HCT116 (cell line): ENCODE data around the gene CNN2. TPM values are rescaled to one million over a fixed set of nuclear protein-coding genes. Genes with fewer than 3 reads are reported as not detected.

ENCODE experiments used
- ATAC-seq: fragments of 200-7000 bp; cut with Tn5 transposase; 2 replicates; pipeline ENCODE4 v1.9.1; 2020; ENCODE audit warnings: mild to moderate bottlenecking, moderate library complexity
- BruUV-seq: library from RNA; stranded (reverse); fragments of 400-500 nt; replicated peaks from 2 replicates; lab custom pipeline; 2021; lab: Mats Ljungman, UMichigan
- CTCF ChIA-PET: fragments of 300-600 bp; sonication (Branson Sonifier 250); formaldehyde crosslinking; loops from one replicate; lab custom pipeline; 2021; ENCODE audit warnings: antibody characterized with exemption; lab: Charles Lee
- POLR2A ChIA-PET: fragments of 300-600, 350-600 bp; sonication (Branson Sonifier 250); formaldehyde crosslinking; loops from one replicate; lab custom pipeline; 2021; ENCODE audit warnings: antibody characterized with exemption; lab: Charles Lee
- RAD21 ChIA-PET, 2 experiments: fragments of 300-600 bp; sonication (Branson Sonifier 250); formaldehyde crosslinking; loops; one replicate each; lab custom pipeline; 2023; ENCODE audit warnings: low total read pairs in 2 of 2; ENCODE audit not compliant: uncharacterized antibody in 2 of 2, unreplicated experiment in 2 of 2, low non-redundant PET in 1 of 2; lab: Charles Lee
- DNase-seq: peaks from one replicate; pipeline ENCODE4 v3.0.0-alpha.2; 2010; ENCODE audit warnings: low read depth, low spot score
- H2AFZ ChIP-seq: fragments of 200-600 bp; shearing (Covaris generic), sonication (generic); 2 replicates; pipeline ENCODE4 v1.6.1; 2017; ENCODE audit warnings: low read depth, mixed run types, mixed read lengths, antibody characterized with exemption, low read length; ENCODE audit not compliant: poor library complexity, severe bottlenecking
- H3K27ac ChIP-seq: 2 replicates; pipeline ENCODE4 v1.5.1; 2012; ENCODE audit warnings: low read depth, low read length
- H3K27me3 ChIP-seq: fragments of 200-600 bp; sonication (generic); 2 replicates; pipeline ENCODE4 v1.6.1; 2016; ENCODE audit warnings: mixed run types, low read length, mixed read lengths; ENCODE audit not compliant: insufficient read depth
- H3K36me3 ChIP-seq, 2 experiments: fragments of 200-500 bp in 1 of 2; fragments of 200-600 bp in 1 of 2; sonication (Bioruptor generic) in 1 of 2; sonication (generic) in 1 of 2; 2 replicates each; pipeline versions ENCODE4 v1.5.1 to v1.6.1; 2014 to 2016; ENCODE audit warnings: low read length in 2 of 2, inconsistent platforms in 1 of 2, mixed read lengths in 1 of 2, mixed run types in 1 of 2; ENCODE audit not compliant: insufficient read depth in 2 of 2, control insufficient read depth in 1 of 2
- H3K4me1 ChIP-seq, 2 experiments: fragments of 200-600 bp in 1 of 2; sonication (generic) in 1 of 2; 2 replicates each; pipeline versions ENCODE4 v1.5.1 to v1.6.1; 2012 to 2017; ENCODE audit warnings: low read length in 2 of 2, inconsistent platforms in 1 of 2, mild to moderate bottlenecking in 1 of 2, mixed read lengths in 1 of 2, mixed run types in 1 of 2, moderate library complexity in 1 of 2; ENCODE audit not compliant: insufficient read depth in 2 of 2, control insufficient read depth in 1 of 2
- H3K4me2 ChIP-seq: fragments of 200-600 bp; sonication (generic); 2 replicates; pipeline ENCODE4 v1.6.1; 2017; ENCODE audit warnings: mixed run types, low read length, mixed read lengths
- H3K4me3 ChIP-seq, 2 experiments: fragments of 200-600 bp in 1 of 2; sonication (generic) in 1 of 2; replicated peaks in 1 of 2; 2 replicates each; pipeline ENCODE4 v1.5.1; 2011 to 2016; ENCODE audit warnings: low read length in 2 of 2, control low read depth in 1 of 2, low read depth in 1 of 2, mild to moderate bottlenecking in 1 of 2, mixed read lengths in 1 of 2, mixed run types in 1 of 2
- H3K79me2 ChIP-seq: fragments of 200-600 bp; sonication (generic); 2 replicates; pipeline ENCODE4 v1.6.1; 2017; ENCODE audit warnings: mild to moderate bottlenecking, mixed run types, low read length, moderate library complexity, mixed read lengths; ENCODE audit not compliant: insufficient read depth
- H3K9ac ChIP-seq: fragments of 200-600 bp; sonication (generic); 2 replicates; pipeline ENCODE4 v1.6.1; 2016; ENCODE audit warnings: low read length, mixed read lengths
- H3K9me2 ChIP-seq: fragments of 200-600 bp; sonication (generic), shearing (Covaris generic); 2 replicates; pipeline ENCODE4 v1.6.1; 2017; ENCODE audit warnings: mixed run types, mild to moderate bottlenecking, moderate library complexity; ENCODE audit not compliant: insufficient read depth
- H3K9me3 ChIP-seq, 2 experiments: fragments of 200-500 bp in 1 of 2; fragments of 200-600 bp in 1 of 2; sonication (Bioruptor generic) in 1 of 2; sonication (generic) in 1 of 2; 2 replicates each; pipeline ENCODE4 v1.6.1; 2014 to 2017; ENCODE audit warnings: low read length in 2 of 2, mixed read lengths in 2 of 2, inconsistent platforms in 1 of 2, low read depth in 1 of 2, mild to moderate bottlenecking in 1 of 2, mixed run types in 1 of 2, moderate library complexity in 1 of 2; ENCODE audit not compliant: control insufficient read depth in 1 of 2, insufficient read depth in 1 of 2
- H4K20me1 ChIP-seq: fragments of 200-600 bp; sonication (generic), shearing (Covaris generic); 2 replicates; pipeline ENCODE4 v1.6.1; 2017; ENCODE audit warnings: mixed run types, mild to moderate bottlenecking, moderate library complexity; ENCODE audit not compliant: insufficient read depth
- CBX3 ChIP-seq: IDR thresholded peaks from 2 replicates; pipeline ENCODE4 v1.6.1; 2012; ENCODE audit warnings: low read depth
- CEBPB ChIP-seq: IDR thresholded peaks from 2 replicates; pipeline ENCODE4 v1.6.1; 2012; ENCODE audit warnings: low read depth
- EGR1 ChIP-seq: IDR thresholded peaks from 2 replicates; pipeline ENCODE4 v1.6.1; 2012; ENCODE audit warnings: low read depth
- EZH2 ChIP-seq: fragments of 200-600 bp; sonication (generic); IDR thresholded peaks from 2 replicates; pipeline ENCODE4 v1.6.1; 2017; ENCODE audit warnings: antibody characterized with exemption, mixed run types
- FOSL1 ChIP-seq: IDR thresholded peaks from 2 replicates; pipeline ENCODE4 v1.6.1; 2012; ENCODE audit warnings: low read depth
- JUND ChIP-seq: IDR thresholded peaks from 2 replicates; pipeline ENCODE4 v1.6.1; 2012
- RAD21 ChIP-seq: IDR thresholded peaks from 2 replicates; pipeline ENCODE4 v1.6.1; 2012; ENCODE audit warnings: low read depth, mild to moderate bottlenecking
- SIN3A ChIP-seq: IDR thresholded peaks from 2 replicates; pipeline ENCODE4 v1.6.1; 2012; ENCODE audit warnings: low read depth
- SP1 ChIP-seq: IDR thresholded peaks from 2 replicates; pipeline ENCODE4 v1.6.1; 2012; ENCODE audit warnings: low read depth
- SRF ChIP-seq: IDR thresholded peaks from 2 replicates; pipeline ENCODE4 v1.6.1; 2012; ENCODE audit warnings: low read depth
- TCF7L2 ChIP-seq: IDR thresholded peaks from 2 replicates; pipeline ENCODE4 v1.7.0; 2011; ENCODE audit warnings: borderline replicate concordance, inconsistent platforms; ENCODE audit not compliant: insufficient read depth, insufficient read length; ENCODE audit errors: extremely low read depth
- YY1 ChIP-seq: IDR thresholded peaks from 2 replicates; pipeline ENCODE4 v1.6.1; 2011; ENCODE audit warnings: low read length, low read depth, moderate library complexity, mild to moderate bottlenecking; ENCODE audit not compliant: insufficient replicate concordance; ENCODE audit errors: extremely low read depth
- ZFX ChIP-seq: fragments of 450-650 bp; IDR thresholded peaks from 2 replicates; pipeline ENCODE4 v1.6.1; 2017
- ZNF274 ChIP-seq: fragments of 200-500 bp; sonication (Bioruptor generic); IDR thresholded peaks from 2 replicates; pipeline ENCODE4 v1.6.1; 2014; ENCODE audit warnings: mild to moderate bottlenecking, low read depth, low read length, inconsistent platforms
- intact Hi-C: fragments of 100-400 bp; cut with micrococcal nuclease; formaldehyde crosslinking; loops from 2 replicates; pipeline ENCODE4 v1.10.0; 2022
- total RNA-seq: library from RNA; stranded (reverse); gene quantifications from one replicate; pipeline ENCODE4 v1.2.1, GENCODE V29; 2021; ENCODE audit not compliant: unreplicated experiment
- TF ChIP-seq, protein P1 (sequence below): IDR thresholded peaks from 2 replicates; pipeline ENCODE4 v1.6.1; 2012; ENCODE audit warnings: low read depth
- TF ChIP-seq, protein P2 (sequence below): IDR thresholded peaks from 2 replicates; pipeline ENCODE4 v1.6.1; 2012
- TF ChIP-seq, protein P3 (sequence below): IDR thresholded peaks from 2 replicates; pipeline ENCODE4 v1.6.1; 2012
- TF ChIP-seq, protein P4 (sequence below): IDR thresholded peaks from 2 replicates; pipeline ENCODE4 v1.6.1; 2011; ENCODE audit warnings: mild to moderate bottlenecking, low read length, moderate library complexity; ENCODE audit not compliant: insufficient replicate concordance; ENCODE audit errors: extremely low read depth
- TF ChIP-seq, protein P5 (sequence below), 3 experiments: fragments of 200-600 bp in 1 of 3; sonication (generic) in 1 of 3; IDR thresholded peaks in 2 of 3; conservative IDR thresholded peaks in 1 of 3; 2 replicates each; pipeline ENCODE4 v1.5.1; 2012 to 2017; ENCODE audit warnings: low read depth in 2 of 3, low read length in 2 of 3, antibody characterized with exemption in 1 of 3, borderline replicate concordance in 1 of 3, control low read depth in 1 of 3, mild to moderate bottlenecking in 1 of 3, mixed read lengths in 1 of 3, mixed run types in 1 of 3, moderate library complexity in 1 of 3; ENCODE audit not compliant: insufficient read depth in 1 of 3

CNN2 gene
- total RNA-seq, 1 experiment from 2014 or later, result 212 TPM

DNA sequence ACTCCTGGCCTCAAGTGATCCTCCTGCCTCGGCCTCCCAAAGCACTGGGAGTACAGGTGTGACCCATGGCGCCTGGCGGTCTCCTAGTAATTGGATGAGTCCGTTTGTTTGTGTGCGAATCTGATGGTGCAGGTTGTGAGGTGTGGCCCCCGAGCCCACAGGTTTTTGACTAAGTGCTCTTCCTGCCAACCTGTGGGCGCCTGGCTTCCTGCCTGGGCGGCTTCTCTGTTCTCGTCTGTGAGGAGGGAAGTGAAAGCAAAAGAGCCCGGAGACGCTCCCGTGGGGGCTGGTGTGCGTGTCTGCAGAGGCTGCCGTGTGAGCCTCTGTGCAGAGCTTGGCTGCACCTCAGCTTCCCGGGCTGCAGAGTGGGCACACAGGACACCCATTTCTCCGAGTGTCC lies 50.5 kb downstream of the CNN2 start:
- no peaks in the 10 kb centered on the region for H3K9me2 ChIP-seq
- no peak overlapping the region for H3K4me3 ChIP-seq
- peaks cover 0 to 12% of the 10 kb centered on the region in 2 experiments; a peak in 2 of 4 replicates for H3K36me3 ChIP-seq
- H4K20me1 ChIP-seq, result no peaks in the 10 kb centered on the region
- no peak overlapping the region for H2AFZ ChIP-seq
- RAD21 ChIA-PET, result no interaction called here
- H3K9ac ChIP-seq, result no peak overlapping the region
- H3K27ac ChIP-seq, result no peak overlapping the region
- peaks cover 4 to 24% of the 10 kb centered on the region in 2 experiments for H3K4me1 ChIP-seq
- ATAC-seq (no peak), DNase-seq (no peak)
- TF ChIP-seq CBX3 (no peak), FOSL1 (no peak), SIN3A (no peak), EZH2 (no peak), YY1 (no peak), ZNF274 (no peak), SRF (no peak), ZFX (no peak), SP1 (no peak), RAD21 (no peak), EGR1 (no peak), CEBPB (no peak), TCF7L2 (no peak), JUND (no peak)
- TF ChIP-seq, protein P1, sequence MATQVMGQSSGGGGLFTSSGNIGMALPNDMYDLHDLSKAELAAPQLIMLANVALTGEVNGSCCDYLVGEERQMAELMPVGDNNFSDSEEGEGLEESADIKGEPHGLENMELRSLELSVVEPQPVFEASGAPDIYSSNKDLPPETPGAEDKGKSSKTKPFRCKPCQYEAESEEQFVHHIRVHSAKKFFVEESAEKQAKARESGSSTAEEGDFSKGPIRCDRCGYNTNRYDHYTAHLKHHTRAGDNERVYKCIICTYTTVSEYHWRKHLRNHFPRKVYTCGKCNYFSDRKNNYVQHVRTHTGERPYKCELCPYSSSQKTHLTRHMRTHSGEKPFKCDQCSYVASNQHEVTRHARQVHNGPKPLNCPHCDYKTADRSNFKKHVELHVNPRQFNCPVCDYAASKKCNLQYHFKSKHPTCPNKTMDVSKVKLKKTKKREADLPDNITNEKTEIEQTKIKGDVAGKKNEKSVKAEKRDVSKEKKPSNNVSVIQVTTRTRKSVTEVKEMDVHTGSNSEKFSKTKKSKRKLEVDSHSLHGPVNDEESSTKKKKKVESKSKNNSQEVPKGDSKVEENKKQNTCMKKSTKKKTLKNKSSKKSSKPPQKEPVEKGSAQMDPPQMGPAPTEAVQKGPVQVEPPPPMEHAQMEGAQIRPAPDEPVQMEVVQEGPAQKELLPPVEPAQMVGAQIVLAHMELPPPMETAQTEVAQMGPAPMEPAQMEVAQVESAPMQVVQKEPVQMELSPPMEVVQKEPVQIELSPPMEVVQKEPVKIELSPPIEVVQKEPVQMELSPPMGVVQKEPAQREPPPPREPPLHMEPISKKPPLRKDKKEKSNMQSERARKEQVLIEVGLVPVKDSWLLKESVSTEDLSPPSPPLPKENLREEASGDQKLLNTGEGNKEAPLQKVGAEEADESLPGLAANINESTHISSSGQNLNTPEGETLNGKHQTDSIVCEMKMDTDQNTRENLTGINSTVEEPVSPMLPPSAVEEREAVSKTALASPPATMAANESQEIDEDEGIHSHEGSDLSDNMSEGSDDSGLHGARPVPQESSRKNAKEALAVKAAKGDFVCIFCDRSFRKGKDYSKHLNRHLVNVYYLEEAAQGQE, result no peak
- TF ChIP-seq, protein P2, sequence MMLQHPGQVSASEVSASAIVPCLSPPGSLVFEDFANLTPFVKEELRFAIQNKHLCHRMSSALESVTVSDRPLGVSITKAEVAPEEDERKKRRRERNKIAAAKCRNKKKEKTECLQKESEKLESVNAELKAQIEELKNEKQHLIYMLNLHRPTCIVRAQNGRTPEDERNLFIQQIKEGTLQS, result no peak
- TF ChIP-seq, protein P3, sequence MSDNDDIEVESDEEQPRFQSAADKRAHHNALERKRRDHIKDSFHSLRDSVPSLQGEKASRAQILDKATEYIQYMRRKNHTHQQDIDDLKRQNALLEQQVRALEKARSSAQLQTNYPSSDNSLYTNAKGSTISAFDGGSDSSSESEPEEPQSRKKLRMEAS, result no peak
- TF ChIP-seq, protein P4, sequence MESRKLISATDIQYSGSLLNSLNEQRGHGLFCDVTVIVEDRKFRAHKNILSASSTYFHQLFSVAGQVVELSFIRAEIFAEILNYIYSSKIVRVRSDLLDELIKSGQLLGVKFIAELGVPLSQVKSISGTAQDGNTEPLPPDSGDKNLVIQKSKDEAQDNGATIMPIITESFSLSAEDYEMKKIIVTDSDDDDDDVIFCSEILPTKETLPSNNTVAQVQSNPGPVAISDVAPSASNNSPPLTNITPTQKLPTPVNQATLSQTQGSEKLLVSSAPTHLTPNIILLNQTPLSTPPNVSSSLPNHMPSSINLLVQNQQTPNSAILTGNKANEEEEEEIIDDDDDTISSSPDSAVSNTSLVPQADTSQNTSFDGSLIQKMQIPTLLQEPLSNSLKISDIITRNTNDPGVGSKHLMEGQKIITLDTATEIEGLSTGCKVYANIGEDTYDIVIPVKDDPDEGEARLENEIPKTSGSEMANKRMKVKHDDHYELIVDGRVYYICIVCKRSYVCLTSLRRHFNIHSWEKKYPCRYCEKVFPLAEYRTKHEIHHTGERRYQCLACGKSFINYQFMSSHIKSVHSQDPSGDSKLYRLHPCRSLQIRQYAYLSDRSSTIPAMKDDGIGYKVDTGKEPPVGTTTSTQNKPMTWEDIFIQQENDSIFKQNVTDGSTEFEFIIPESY, result no peak
- TF ChIP-seq, protein P5, sequence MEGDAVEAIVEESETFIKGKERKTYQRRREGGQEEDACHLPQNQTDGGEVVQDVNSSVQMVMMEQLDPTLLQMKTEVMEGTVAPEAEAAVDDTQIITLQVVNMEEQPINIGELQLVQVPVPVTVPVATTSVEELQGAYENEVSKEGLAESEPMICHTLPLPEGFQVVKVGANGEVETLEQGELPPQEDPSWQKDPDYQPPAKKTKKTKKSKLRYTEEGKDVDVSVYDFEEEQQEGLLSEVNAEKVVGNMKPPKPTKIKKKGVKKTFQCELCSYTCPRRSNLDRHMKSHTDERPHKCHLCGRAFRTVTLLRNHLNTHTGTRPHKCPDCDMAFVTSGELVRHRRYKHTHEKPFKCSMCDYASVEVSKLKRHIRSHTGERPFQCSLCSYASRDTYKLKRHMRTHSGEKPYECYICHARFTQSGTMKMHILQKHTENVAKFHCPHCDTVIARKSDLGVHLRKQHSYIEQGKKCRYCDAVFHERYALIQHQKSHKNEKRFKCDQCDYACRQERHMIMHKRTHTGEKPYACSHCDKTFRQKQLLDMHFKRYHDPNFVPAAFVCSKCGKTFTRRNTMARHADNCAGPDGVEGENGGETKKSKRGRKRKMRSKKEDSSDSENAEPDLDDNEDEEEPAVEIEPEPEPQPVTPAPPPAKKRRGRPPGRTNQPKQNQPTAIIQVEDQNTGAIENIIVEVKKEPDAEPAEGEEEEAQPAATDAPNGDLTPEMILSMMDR (IDR thresholded peaks at IDR 0.05 in 2 of 3, conservative IDR thresholded peaks at IDR 0.05 in 1 of 3; ENCODE audit: borderline replicate concordance in 1 of 3, insufficient read depth in 1 of 3, low read depth in 2 of 3, low read length in 2 of 3), result no peak
- BruUV-seq, result no TSS peak
- POLR2A ChIA-PET, result interaction anchor here (1.8 kb wide), 1 partner anchor 27 kb away, joined by 6 read pairs; the partner anchor contains the start of gene GPX4
- intact Hi-C loops, result no loop called here
- H3K79me2 ChIP-seq, result no peaks in the 10 kb centered on the region
- CTCF ChIA-PET, result interaction anchor here (4.9 kb wide), 1 partner anchor 12 kb away, joined by 20 read pairs; no protein-coding TSS in a partner anchor
- H3K9me3 ChIP-seq, result no peaks in the 10 kb centered on the region
- no peaks in the 10 kb centered on the region for H3K27me3 ChIP-seq
- no peak overlapping the region for H3K4me2 ChIP-seq
